Endothelial cell of umbilical vein (primary cell): Measurements from ENCODE around the gene EXOSC5. TPM values are rescaled to one million over a fixed set of nuclear protein-coding genes. Genes with fewer than 3 reads are reported as not detected.

Experiments
- BruUV-seq: library from RNA; stranded (reverse); fragments of 400-500 nt; replicated peaks from 2 replicates; lab custom pipeline; 2021; lab: Mats Ljungman, UMichigan
- CTCF ChIA-PET: fragments of 300-600, 350-600 bp; sonication (Branson Sonifier 250); formaldehyde crosslinking; loops from one replicate; lab custom pipeline; 2021; ENCODE audit warnings: antibody characterized with exemption, inconsistent platforms; lab: Charles Lee
- POLR2A ChIA-PET: fragments of 300-600, 350-600 bp; sonication (Branson Sonifier 250); formaldehyde crosslinking; loops from one replicate; lab custom pipeline; 2021; ENCODE audit warnings: antibody characterized with exemption, inconsistent platforms; lab: Charles Lee
- DNase-seq: peaks from one replicate; pipeline ENCODE4 v3.0.0-alpha.2; 2011; ENCODE audit warnings: low read depth, low spot score
- FAIRE-seq: peaks from 2 replicates; lab custom pipeline; 2011; peaks lifted over from hg19 to GRCh38; lab: Jason Lieb, UNC
- H2AFZ ChIP-seq: 2 replicates; pipeline ENCODE4 v1.6.0; 2012; ENCODE audit warnings: low read depth, low read length, control low read depth, inconsistent platforms
- H3K27ac ChIP-seq: 2 replicates; pipeline ENCODE4 v1.5.1; 2011; ENCODE audit warnings: low read depth, mild to moderate bottlenecking, control low read depth, low read length, moderate library complexity; ENCODE audit not compliant: insufficient read depth
- H3K27me3 ChIP-seq, 2 experiments: 2 replicates each; pipeline versions ENCODE4 v1.6.0 to v1.6.1; 2011; ENCODE audit warnings: low read length in 2 of 2, mixed read lengths in 1 of 2; ENCODE audit not compliant: control insufficient read depth in 2 of 2, insufficient read depth in 2 of 2
- H3K36me3 ChIP-seq, 2 experiments: 2 replicates in 1 of 2; 3 replicates in 1 of 2; pipeline ENCODE4 v1.5.1; 2011; ENCODE audit warnings: low read length in 2 of 2, mild to moderate bottlenecking in 1 of 2, moderate library complexity in 1 of 2; ENCODE audit not compliant: control insufficient read depth in 2 of 2, insufficient read depth in 2 of 2; ENCODE audit errors: extremely low read depth in 1 of 2
- H3K4me1 ChIP-seq: 3 replicates; pipeline ENCODE4 v1.5.1; 2011; ENCODE audit warnings: mild to moderate bottlenecking, low read length; ENCODE audit not compliant: control insufficient read depth, insufficient read depth; ENCODE audit errors: extremely low read depth
- H3K4me2 ChIP-seq: 2 replicates; pipeline ENCODE4 v1.6.1; 2011; ENCODE audit warnings: low read length, control low read depth, mixed read lengths; ENCODE audit not compliant: insufficient read depth
- H3K4me3 ChIP-seq, 3 experiments: fragments of 200-600 bp in 1 of 3; sonication (generic), shearing (Covaris generic) in 1 of 3; replicated peaks in 1 of 3; 2 replicates each; pipeline ENCODE4 v1.5.1; 2011 to 2016; ENCODE audit warnings: control low read depth in 3 of 3, low read length in 3 of 3, mild to moderate bottlenecking in 2 of 3, inconsistent platforms in 1 of 3, low read depth in 1 of 3, moderate library complexity in 1 of 3; ENCODE audit not compliant: insufficient read depth in 1 of 3
- H3K79me2 ChIP-seq: 2 replicates; pipeline ENCODE4 v1.6.0; 2012; ENCODE audit warnings: low read length, inconsistent platforms; ENCODE audit not compliant: control insufficient read depth, insufficient read depth
- H3K9ac ChIP-seq: replicated peaks from 2 replicates; pipeline ENCODE3; 2011; ENCODE audit warnings: low read length, control low read depth; ENCODE audit not compliant: insufficient read depth; ENCODE audit errors: extremely low read depth
- H3K9me1 ChIP-seq: replicated peaks from 3 replicates; pipeline ENCODE4 v1.6.0; 2011; ENCODE audit warnings: mild to moderate bottlenecking, low read length; ENCODE audit not compliant: control insufficient read depth, insufficient read depth; ENCODE audit errors: extremely low read depth
- H3K9me3 ChIP-seq: replicated peaks from 2 replicates; pipeline ENCODE4 v1.5.1; 2012; ENCODE audit warnings: low read length, inconsistent platforms; ENCODE audit not compliant: control insufficient read depth, insufficient read depth
- H4K20me1 ChIP-seq: replicated peaks from 2 replicates; pipeline ENCODE3; 2011; ENCODE audit warnings: mild to moderate bottlenecking, low read length; ENCODE audit not compliant: control insufficient read depth, insufficient read depth; ENCODE audit errors: extremely low read depth
- EZH2 ChIP-seq: IDR thresholded peaks from 2 replicates; pipeline ENCODE4 v1.6.1; 2012; ENCODE audit warnings: borderline replicate concordance, low read depth, mild to moderate bottlenecking, moderate library complexity, low read length, inconsistent platforms; ENCODE audit not compliant: severe bottlenecking
- FOS ChIP-seq: IDR thresholded peaks from 2 replicates; pipeline ENCODE4 v1.6.1; 2011; ENCODE audit warnings: mild to moderate bottlenecking, low read length, moderate library complexity, borderline replicate concordance; ENCODE audit not compliant: insufficient read depth
- GATA2 ChIP-seq: IDR thresholded peaks from 2 replicates; pipeline ENCODE4 v1.7.0; 2011; ENCODE audit warnings: low read depth, mild to moderate bottlenecking, moderate library complexity, mixed read lengths, low read length; ENCODE audit not compliant: insufficient read length, insufficient read depth
- JUN ChIP-seq: IDR thresholded peaks from 2 replicates; pipeline ENCODE4 v1.6.1; 2011; ENCODE audit warnings: borderline replicate concordance, low read depth; ENCODE audit not compliant: insufficient read length, insufficient read depth
- MAX ChIP-seq: IDR thresholded peaks from 2 replicates; pipeline ENCODE4 v1.6.1; 2011; ENCODE audit not compliant: insufficient read depth, insufficient read length
- MYC ChIP-seq: IDR thresholded peaks from one replicate; pipeline ENCODE4 v1.6.1; 2011; ENCODE audit warnings: mild to moderate bottlenecking, low read depth, low read length
- POLR2A ChIP-seq: IDR thresholded peaks from 2 replicates; pipeline ENCODE4 v1.6.1; 2012; ENCODE audit warnings: low read depth, mild to moderate bottlenecking, control low read depth, low read length
- POLR2AphosphoS5 ChIP-seq: IDR thresholded peaks from 2 replicates; pipeline ENCODE4 v1.6.1; 2012; ENCODE audit warnings: low read depth, mild to moderate bottlenecking, control low read depth, low read length, moderate library complexity; ENCODE audit not compliant: insufficient read depth
- dilution Hi-C: fragments of 300-500 bp; cut with MboI; formaldehyde crosslinking; loops from one replicate; pipeline ENCODE4 v1.15.0; 2019; ENCODE audit warnings: low sequenced_read_pairs; ENCODE audit not compliant: extremely low pct_ligation_motif_present
- intact Hi-C: fragments of 100-400 bp; cut with micrococcal nuclease; formaldehyde crosslinking; loops from one replicate; pipeline ENCODE4 v1.10.0; 2022
- polyA plus RNA-seq, 4 experiments: library from polyadenylated mRNA; depleted of rRNA in 3 of 4; stranded (reverse) in 3 of 4; unstranded in 1 of 4; fragments of >200 nt; gene quantifications; 2 replicates each; pipeline versions ENCODE4 v1.2.1 to v1.2.3, GENCODE V29; 2011 to 2012; ENCODE audit warnings: missing spikeins in 1 of 4
- total RNA-seq: library from RNA; stranded (reverse); gene quantifications from 2 replicates; pipeline ENCODE4 v1.2.3, GENCODE V29; 2021
- TF ChIP-seq, protein P1 (sequence below), 2 donors: IDR thresholded peaks; 1 replicate in 1 of 2; 2 replicates in 1 of 2; pipeline ENCODE4 v1.5.1; 2011; ENCODE audit warnings: low read length in 2 of 2, mild to moderate bottlenecking in 2 of 2, moderate library complexity in 2 of 2, control low read depth in 1 of 2, inconsistent platforms in 1 of 2, low read depth in 1 of 2; ENCODE audit not compliant: insufficient read depth in 1 of 2; ENCODE audit errors: extremely low read depth in 1 of 2

EXOSC5 gene
- total and polyA plus RNA-seq, 2 donors (not counting 3 experiments of a cell fraction or from before 2014, with no cell fraction given) = 14.0 to 20.9 TPM

GRCh38 chr19:41442473-41443355 lies 45.6 kb upstream of the EXOSC5 start, which contains the start of gene ERICH4:
ERICH4 (plus strand) TSS chr19:41443156; CDS start chr19:41443170, 14 bp downstream.
- Histone ChIP-seq H3K9me1 (no peaks in the 10 kb centered on the region), H3K4me2 (no peak within 1 kb of the TSS), H3K79me2 (no peaks in the 10 kb centered on the region), H2AFZ (no peak within 1 kb of the TSS), H3K27me3 (peaks cover 5 to 9% of the 10 kb centered on the region in 2 experiments), H4K20me1 (no peaks in the 10 kb centered on the region), H3K9me3 (no peaks in the 10 kb centered on the region), H3K9ac (no peak within 1 kb of the TSS), H3K4me3 (no peak within 1 kb of the TSS), H3K4me1 (peaks cover 6% of the 10 kb centered on the region), H3K27ac (no peak within 1 kb of the TSS), H3K36me3 (peaks cover 0 to 4% of the 10 kb centered on the region in 2 experiments)
- TF ChIP-seq MAX (no peak), FOS (no peak), GATA2 (no peak), JUN (no peak), POLR2AphosphoS5 (no peak), MYC (no peak), POLR2A (no peak), EZH2 (no peak)
- TF ChIP-seq, protein P1, sequence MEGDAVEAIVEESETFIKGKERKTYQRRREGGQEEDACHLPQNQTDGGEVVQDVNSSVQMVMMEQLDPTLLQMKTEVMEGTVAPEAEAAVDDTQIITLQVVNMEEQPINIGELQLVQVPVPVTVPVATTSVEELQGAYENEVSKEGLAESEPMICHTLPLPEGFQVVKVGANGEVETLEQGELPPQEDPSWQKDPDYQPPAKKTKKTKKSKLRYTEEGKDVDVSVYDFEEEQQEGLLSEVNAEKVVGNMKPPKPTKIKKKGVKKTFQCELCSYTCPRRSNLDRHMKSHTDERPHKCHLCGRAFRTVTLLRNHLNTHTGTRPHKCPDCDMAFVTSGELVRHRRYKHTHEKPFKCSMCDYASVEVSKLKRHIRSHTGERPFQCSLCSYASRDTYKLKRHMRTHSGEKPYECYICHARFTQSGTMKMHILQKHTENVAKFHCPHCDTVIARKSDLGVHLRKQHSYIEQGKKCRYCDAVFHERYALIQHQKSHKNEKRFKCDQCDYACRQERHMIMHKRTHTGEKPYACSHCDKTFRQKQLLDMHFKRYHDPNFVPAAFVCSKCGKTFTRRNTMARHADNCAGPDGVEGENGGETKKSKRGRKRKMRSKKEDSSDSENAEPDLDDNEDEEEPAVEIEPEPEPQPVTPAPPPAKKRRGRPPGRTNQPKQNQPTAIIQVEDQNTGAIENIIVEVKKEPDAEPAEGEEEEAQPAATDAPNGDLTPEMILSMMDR (IDR thresholded peaks at IDR 0.05; ENCODE audit: extremely low read depth in 1 of 2, insufficient read depth in 1 of 2, low read depth in 1 of 2, low read length in 2 of 2) = no peak
- dilution Hi-C loops (no loop called here), intact Hi-C loops (no loop called here)
- no TSS peak for BruUV-seq
- FAIRE-seq (no peak), DNase-seq (no peak)
- CTCF ChIA-PET = interaction anchor here (0.7 kb wide), 3 partner anchors 121 to 818 kb away, joined by 3 to 6 read pairs (median 5); no protein-coding TSS in a partner anchor
- POLR2A ChIA-PET = no interaction called here
